WTC11 (cell line): ENCODE results near the gene PHPT1. TPM values are rescaled to one million over a fixed set of nuclear protein-coding genes. Genes with fewer than 3 reads are reported as not detected.
A peak's percentile ranks its signal among the peaks of the same experiment; 100 is the strongest.

ENCODE experiments used
- ATAC-seq: fragments of 200-7000 bp; cut with Tn5 transposase; 2 replicates; pipeline ENCODE4 v1.10.0; 2021; ENCODE audit warnings: mild to moderate bottlenecking, moderate library complexity
- CTCF ChIA-PET: fragments of 300-600 bp; sonication (Branson Sonifier 250); formaldehyde crosslinking; loops from one replicate; lab custom pipeline; 2021; ENCODE audit warnings: antibody characterized with exemption; lab: Charles Lee
- POLR2A ChIA-PET: fragments of 350-600 bp; sonication (Branson Sonifier 250); formaldehyde crosslinking; loops from one replicate; lab custom pipeline; 2021; ENCODE audit warnings: antibody characterized with exemption; lab: Charles Lee
- DNase-seq: peaks from one replicate; pipeline ENCODE4 v3.0.0; 2021; ENCODE audit warnings: low spot score
- H3K27ac Mint-ChIP-seq: 2 replicates; pipeline ENCODE4 v1.8.0; 2021; ENCODE audit warnings: mixed read lengths
- H3K27me3 Mint-ChIP-seq: 2 replicates; pipeline ENCODE4 v1.8.0; 2021; ENCODE audit warnings: low read depth, mild to moderate bottlenecking, moderate library complexity, mixed read lengths
- H3K36me3 Mint-ChIP-seq: 2 replicates; pipeline ENCODE4 v1.8.0; 2021; ENCODE audit warnings: mixed read lengths
- H3K4me1 Mint-ChIP-seq: 2 replicates; pipeline ENCODE4 v1.8.0; 2022; ENCODE audit warnings: mixed read lengths
- H3K4me3 Mint-ChIP-seq: 2 replicates; pipeline ENCODE4 v1.8.0; 2021; ENCODE audit warnings: mild to moderate bottlenecking, moderate library complexity, mixed read lengths
- H3K9me3 Mint-ChIP-seq: 2 replicates; pipeline ENCODE4 v1.8.0; 2021; ENCODE audit warnings: mixed read lengths
- CREM ChIP-seq: sonication (generic); formaldehyde crosslinking; IDR thresholded peaks from 2 replicates; pipeline ENCODE4 v1.8.1; 2022; ENCODE audit warnings: mild to moderate bottlenecking, missing genetic modification reagents, moderate library complexity
- EMX1 ChIP-seq: fragments of 250-450 bp; sonication (Bioruptor Pico); IDR thresholded peaks from 2 replicates; pipeline ENCODE4 v1.8.0; 2021; ENCODE audit warnings: mild to moderate bottlenecking
- ETV6 ChIP-seq: sonication (generic); formaldehyde crosslinking; IDR thresholded peaks from 2 replicates; pipeline ENCODE4 v1.8.1; 2022; ENCODE audit warnings: mild to moderate bottlenecking, missing genetic modification reagents
- FOXJ3 ChIP-seq: sonication (generic); formaldehyde crosslinking; IDR thresholded peaks from 2 replicates; pipeline ENCODE4 v1.9.0; 2021; ENCODE audit warnings: missing genetic modification reagents, mild to moderate bottlenecking, borderline replicate concordance
- FOXK1 ChIP-seq: sonication (generic); formaldehyde crosslinking; IDR thresholded peaks from 2 replicates; pipeline ENCODE4 v1.8.0; 2022; ENCODE audit warnings: mild to moderate bottlenecking, moderate library complexity, missing genetic modification reagents
- GABPB1 ChIP-seq: sonication (generic); formaldehyde crosslinking; IDR thresholded peaks from 2 replicates; pipeline ENCODE4 v1.8.1; 2023; ENCODE audit warnings: mild to moderate bottlenecking, missing genetic modification reagents
- JAZF1 ChIP-seq: fragments of 250-450 bp; sonication (Bioruptor Pico); IDR thresholded peaks from 2 replicates; pipeline ENCODE4 v1.9.0; 2021; ENCODE audit warnings: moderate library complexity, mild to moderate bottlenecking, inconsistent platforms
- JUN ChIP-seq: sonication (generic); formaldehyde crosslinking; IDR thresholded peaks from 2 replicates; pipeline ENCODE4 v1.8.0; 2023; ENCODE audit warnings: mild to moderate bottlenecking, missing genetic modification reagents
- NFATC4 ChIP-seq: fragments of 250-450 bp; sonication (Bioruptor Pico); IDR thresholded peaks from 2 replicates; pipeline ENCODE4 v1.9.0; 2021; ENCODE audit warnings: mild to moderate bottlenecking
- NR1H2 ChIP-seq: sonication (generic); formaldehyde crosslinking; IDR thresholded peaks from 2 replicates; pipeline ENCODE4 v1.9.0; 2021; ENCODE audit warnings: mild to moderate bottlenecking, moderate library complexity, missing genetic modification reagents
- TEAD1 ChIP-seq: sonication (generic); formaldehyde crosslinking; IDR thresholded peaks from 2 replicates; pipeline ENCODE4 v1.8.0; 2022; ENCODE audit warnings: mild to moderate bottlenecking, missing genetic modification reagents
- TEAD4 ChIP-seq: sonication (generic); formaldehyde crosslinking; IDR thresholded peaks from 2 replicates; pipeline ENCODE4 v1.8.0; 2022; ENCODE audit warnings: mild to moderate bottlenecking, missing genetic modification reagents
- ZBTB21 ChIP-seq: sonication (generic); formaldehyde crosslinking; IDR thresholded peaks from 2 replicates; pipeline ENCODE4 v1.8.1; 2023; ENCODE audit warnings: mild to moderate bottlenecking, missing genetic modification reagents, borderline replicate concordance
- ZNF138 ChIP-seq: sonication (generic); formaldehyde crosslinking; conservative IDR thresholded peaks from 2 replicates; pipeline ENCODE4 v1.8.1; 2022; ENCODE audit warnings: mild to moderate bottlenecking, moderate library complexity, missing genetic modification reagents
- ZNF232 ChIP-seq: sonication (generic); formaldehyde crosslinking; IDR thresholded peaks from 2 replicates; pipeline ENCODE4 v1.8.0; 2022; ENCODE audit warnings: mild to moderate bottlenecking, missing genetic modification reagents
- ZNF263 ChIP-seq: sonication (generic); formaldehyde crosslinking; IDR thresholded peaks from 2 replicates; pipeline ENCODE4 v1.8.1; 2022; ENCODE audit warnings: low read depth, mild to moderate bottlenecking, moderate library complexity, missing genetic modification reagents
- ZNF671 ChIP-seq: fragments of 250-450 bp; sonication (Bioruptor Pico); IDR thresholded peaks from 2 replicates; pipeline ENCODE4 v1.8.0; 2021; ENCODE audit warnings: mild to moderate bottlenecking
- total RNA-seq: library from RNA; stranded (reverse); gene quantifications from 3 replicates; pipeline ENCODE4 v1.2.3, GENCODE V29; 2021
- TF ChIP-seq, protein P1 (sequence below): sonication (generic); formaldehyde crosslinking; IDR thresholded peaks from 2 replicates; pipeline ENCODE4 v1.8.0; 2022; ENCODE audit warnings: mild to moderate bottlenecking, missing genetic modification reagents
- TF ChIP-seq, protein P2 (sequence below): sonication (generic); formaldehyde crosslinking; conservative IDR thresholded peaks from 2 replicates; pipeline ENCODE4 v1.8.1; 2023; ENCODE audit warnings: mild to moderate bottlenecking, low read depth, missing genetic modification reagents, moderate library complexity
- TF ChIP-seq, protein P3 (sequence below): sonication (generic); formaldehyde crosslinking; IDR thresholded peaks from 2 replicates; pipeline ENCODE4 v1.8.0; 2022; ENCODE audit warnings: mild to moderate bottlenecking, missing genetic modification reagents
- TF ChIP-seq, protein P4 (sequence below): sonication (generic); formaldehyde crosslinking; IDR thresholded peaks from 2 replicates; pipeline ENCODE4 v1.8.1; 2022; ENCODE audit warnings: low read depth, missing genetic modification reagents, borderline replicate concordance
- TF ChIP-seq, protein P5 (sequence below): sonication (generic); formaldehyde crosslinking; IDR thresholded peaks from 2 replicates; pipeline ENCODE4 v1.8.1; 2023; ENCODE audit warnings: mild to moderate bottlenecking, missing genetic modification reagents, moderate library complexity
- TF ChIP-seq, protein P6 (sequence below): sonication (generic); formaldehyde crosslinking; conservative IDR thresholded peaks from 2 replicates; pipeline ENCODE4 v1.8.1; 2022; ENCODE audit warnings: mild to moderate bottlenecking, missing genetic modification reagents

The PHPT1 gene
- total RNA-seq, 1 experiment from 2014 or later, result 138 TPM

DNA sequence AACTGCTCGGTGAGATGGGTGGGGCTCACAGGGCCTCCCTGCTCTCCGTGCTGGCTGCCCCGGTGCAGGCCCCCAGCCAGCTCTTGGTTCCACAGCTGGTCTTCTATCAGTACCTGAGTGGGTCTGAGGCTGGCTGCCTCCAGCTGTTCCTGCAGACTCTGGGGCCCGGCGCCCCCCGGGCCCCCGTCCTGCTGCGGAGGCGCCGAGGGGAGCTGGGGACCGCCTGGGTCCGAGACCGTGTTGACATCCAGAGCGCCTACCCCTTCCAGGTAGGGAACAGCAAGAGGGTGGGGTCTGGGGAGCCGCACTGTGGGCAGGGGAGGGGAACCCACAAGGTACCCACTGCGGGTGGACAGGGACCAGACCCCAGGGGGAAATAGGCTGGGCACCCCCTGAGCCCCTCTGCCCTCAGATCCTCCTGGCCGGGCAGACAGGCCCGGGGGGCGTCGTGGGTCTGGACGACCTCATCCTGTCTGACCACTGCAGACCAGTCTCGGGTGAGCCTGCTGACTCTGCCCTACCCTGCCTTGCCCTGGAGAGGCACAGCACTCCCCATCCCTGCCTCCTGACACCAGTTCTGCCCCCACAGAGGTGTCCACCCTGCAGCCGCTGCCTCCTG, 5.7 kb downstream of the PHPT1 start:
- ChIA-PET CTCF (interaction anchor here (1.4 to 3.0 kb wide), 3 partner anchors 11 to 174 kb away, joined by 5 to 13 read pairs (median 6); partner anchors contain the start of gene AJM1), POLR2A (no interaction called here)
- no peak for ATAC-seq
- TF ChIP-seq JAZF1, result no peak
- TF ChIP-seq ZNF138 (CRISPR knock-in tag), result no peak
- TF ChIP-seq ETV6 (CRISPR knock-in tag), result no peak
- TF ChIP-seq NR1H2 (CRISPR knock-in tag), result no peak
- no peak overlapping the region for H3K27ac Mint-ChIP-seq
- H3K4me3 Mint-ChIP-seq, result no peak overlapping the region
- H3K27me3 Mint-ChIP-seq, result no peaks in the 10 kb centered on the region
- DNase-seq, result peak; percentile 8
- H3K4me1 Mint-ChIP-seq, result peaks cover 2% of the 10 kb centered on the region; the same call in 1 of the 2 replicates
- no peaks in the 10 kb centered on the region for H3K9me3 Mint-ChIP-seq
- peaks cover 2% of the 10 kb centered on the region; the same call in 1 of the 2 replicates for H3K36me3 Mint-ChIP-seq

DNA sequence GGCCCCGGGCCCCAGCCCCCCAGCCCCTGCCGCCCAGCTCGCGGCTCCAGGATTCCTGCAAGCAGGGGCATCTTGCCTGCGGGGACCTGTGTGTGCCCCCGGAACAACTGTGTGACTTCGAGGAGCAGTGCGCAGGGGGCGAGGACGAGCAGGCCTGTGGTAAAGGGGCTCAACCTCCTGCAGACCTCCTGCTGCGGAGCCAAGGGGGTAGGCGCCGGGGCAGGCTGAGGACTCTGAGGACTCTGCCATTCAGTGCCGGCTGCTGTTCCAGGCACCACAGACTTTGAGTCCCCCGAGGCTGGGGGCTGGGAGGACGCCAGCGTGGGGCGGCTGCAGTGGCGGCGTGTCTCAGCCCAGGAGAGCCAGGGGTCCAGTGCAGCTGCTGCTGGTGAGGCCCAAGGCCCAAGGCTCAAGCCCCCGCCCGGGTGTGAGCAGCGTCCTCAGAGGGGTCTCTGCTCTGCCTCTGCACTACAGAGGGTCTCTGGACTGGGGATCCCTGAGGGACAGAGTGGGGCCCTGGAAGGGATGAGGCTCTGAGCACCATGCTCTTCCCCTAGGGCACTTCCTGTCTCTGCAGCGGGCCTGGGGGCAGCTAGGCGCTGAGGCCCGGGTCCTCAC, 6.4 kb downstream of the PHPT1 start:
- no peak for ATAC-seq
- CTCF ChIA-PET, result interaction anchor here (0.8 to 3.0 kb wide), 4 partner anchors 12 to 174 kb away, joined by 3 to 13 read pairs (median 6); partner anchors contain the start of gene AJM1
- TF ChIP-seq TEAD4 (CRISPR knock-in tag), result no peak
- TF ChIP-seq, protein P1, sequence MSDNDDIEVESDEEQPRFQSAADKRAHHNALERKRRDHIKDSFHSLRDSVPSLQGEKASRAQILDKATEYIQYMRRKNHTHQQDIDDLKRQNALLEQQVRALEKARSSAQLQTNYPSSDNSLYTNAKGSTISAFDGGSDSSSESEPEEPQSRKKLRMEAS (CRISPR knock-in tag), result no peak
- no peak for TF ChIP-seq FOXK1 (CRISPR knock-in tag)
- TF ChIP-seq, protein P2, sequence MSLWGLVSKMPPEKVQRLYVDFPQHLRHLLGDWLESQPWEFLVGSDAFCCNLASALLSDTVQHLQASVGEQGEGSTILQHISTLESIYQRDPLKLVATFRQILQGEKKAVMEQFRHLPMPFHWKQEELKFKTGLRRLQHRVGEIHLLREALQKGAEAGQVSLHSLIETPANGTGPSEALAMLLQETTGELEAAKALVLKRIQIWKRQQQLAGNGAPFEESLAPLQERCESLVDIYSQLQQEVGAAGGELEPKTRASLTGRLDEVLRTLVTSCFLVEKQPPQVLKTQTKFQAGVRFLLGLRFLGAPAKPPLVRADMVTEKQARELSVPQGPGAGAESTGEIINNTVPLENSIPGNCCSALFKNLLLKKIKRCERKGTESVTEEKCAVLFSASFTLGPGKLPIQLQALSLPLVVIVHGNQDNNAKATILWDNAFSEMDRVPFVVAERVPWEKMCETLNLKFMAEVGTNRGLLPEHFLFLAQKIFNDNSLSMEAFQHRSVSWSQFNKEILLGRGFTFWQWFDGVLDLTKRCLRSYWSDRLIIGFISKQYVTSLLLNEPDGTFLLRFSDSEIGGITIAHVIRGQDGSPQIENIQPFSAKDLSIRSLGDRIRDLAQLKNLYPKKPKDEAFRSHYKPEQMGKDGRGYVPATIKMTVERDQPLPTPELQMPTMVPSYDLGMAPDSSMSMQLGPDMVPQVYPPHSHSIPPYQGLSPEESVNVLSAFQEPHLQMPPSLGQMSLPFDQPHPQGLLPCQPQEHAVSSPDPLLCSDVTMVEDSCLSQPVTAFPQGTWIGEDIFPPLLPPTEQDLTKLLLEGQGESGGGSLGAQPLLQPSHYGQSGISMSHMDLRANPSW (CRISPR knock-in tag), result no peak
- no peak for TF ChIP-seq EMX1 (CRISPR knock-in tag)
- TF ChIP-seq GABPB1, result no peak
- TF ChIP-seq, protein P3, sequence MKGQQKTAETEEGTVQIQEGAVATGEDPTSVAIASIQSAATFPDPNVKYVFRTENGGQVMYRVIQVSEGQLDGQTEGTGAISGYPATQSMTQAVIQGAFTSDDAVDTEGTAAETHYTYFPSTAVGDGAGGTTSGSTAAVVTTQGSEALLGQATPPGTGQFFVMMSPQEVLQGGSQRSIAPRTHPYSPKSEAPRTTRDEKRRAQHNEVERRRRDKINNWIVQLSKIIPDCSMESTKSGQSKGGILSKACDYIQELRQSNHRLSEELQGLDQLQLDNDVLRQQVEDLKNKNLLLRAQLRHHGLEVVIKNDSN (CRISPR knock-in tag), result no peak
- no peak for TF ChIP-seq TEAD1
- TF ChIP-seq NFATC4 (CRISPR knock-in tag), result no peak
- TF ChIP-seq CREM (CRISPR knock-in tag), result no peak
- no peak for TF ChIP-seq JUN (CRISPR knock-in tag)
- TF ChIP-seq, all 79 proteins: peak for 0
- no peaks in the 10 kb centered on the region for H3K9me3 Mint-ChIP-seq
- peak; percentile 15 for DNase-seq
- no peak overlapping the region for H3K27ac Mint-ChIP-seq
- POLR2A ChIA-PET, result no interaction called here
- H3K27me3 Mint-ChIP-seq, result no peaks in the 10 kb centered on the region
- H3K36me3 Mint-ChIP-seq, result no peaks in the 10 kb centered on the region
- no peak overlapping the region for H3K4me3 Mint-ChIP-seq
- no peaks in the 10 kb centered on the region for H3K4me1 Mint-ChIP-seq

DNA sequence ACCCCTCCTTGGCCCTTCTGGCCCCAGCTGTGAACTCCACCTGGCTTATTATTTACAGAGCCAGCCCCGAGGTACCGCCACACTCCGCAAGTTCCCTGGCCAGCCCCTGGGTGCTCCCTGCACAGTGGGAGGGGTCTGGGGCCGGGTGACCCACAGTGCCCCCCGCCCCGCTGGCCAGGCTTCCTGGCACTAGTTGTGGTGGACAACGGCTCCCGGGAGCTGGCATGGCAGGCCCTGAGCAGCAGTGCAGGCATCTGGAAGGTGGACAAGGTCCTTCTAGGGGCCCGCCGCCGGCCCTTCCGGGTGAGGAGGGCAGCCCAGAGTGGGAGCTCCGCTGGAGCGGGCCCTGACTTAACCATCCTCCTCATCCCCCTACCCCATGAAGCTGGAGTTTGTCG, 6.9 kb downstream of the PHPT1 start:
- H3K9me3 Mint-ChIP-seq, result no peaks in the 10 kb centered on the region
- DNase-seq (peak; percentile 8), ATAC-seq (no peak)
- ChIA-PET POLR2A (interaction anchor here (1.1 kb wide), 1 partner anchor 9 kb away, joined by 5 read pairs; no protein-coding TSS in a partner anchor), CTCF (interaction anchor here (0.8 to 3.0 kb wide), 4 partner anchors 12 to 93 kb away, joined by 3 to 13 read pairs (median 5); partner anchors contain the start of gene AJM1)
- H3K27me3 Mint-ChIP-seq, result no peaks in the 10 kb centered on the region
- H3K4me1 Mint-ChIP-seq, result no peaks in the 10 kb centered on the region
- H3K4me3 Mint-ChIP-seq, result no peak overlapping the region
- H3K27ac Mint-ChIP-seq, result no peak overlapping the region
- no peaks in the 10 kb centered on the region for H3K36me3 Mint-ChIP-seq
- TF ChIP-seq ZNF671 (no peak), FOXJ3 (no peak), ETV6 (CRISPR knock-in tag) (no peak), ZBTB21 (CRISPR knock-in tag) (no peak), ZNF232 (no peak), ZNF263 (CRISPR knock-in tag) (no peak)
- TF ChIP-seq, protein P4, sequence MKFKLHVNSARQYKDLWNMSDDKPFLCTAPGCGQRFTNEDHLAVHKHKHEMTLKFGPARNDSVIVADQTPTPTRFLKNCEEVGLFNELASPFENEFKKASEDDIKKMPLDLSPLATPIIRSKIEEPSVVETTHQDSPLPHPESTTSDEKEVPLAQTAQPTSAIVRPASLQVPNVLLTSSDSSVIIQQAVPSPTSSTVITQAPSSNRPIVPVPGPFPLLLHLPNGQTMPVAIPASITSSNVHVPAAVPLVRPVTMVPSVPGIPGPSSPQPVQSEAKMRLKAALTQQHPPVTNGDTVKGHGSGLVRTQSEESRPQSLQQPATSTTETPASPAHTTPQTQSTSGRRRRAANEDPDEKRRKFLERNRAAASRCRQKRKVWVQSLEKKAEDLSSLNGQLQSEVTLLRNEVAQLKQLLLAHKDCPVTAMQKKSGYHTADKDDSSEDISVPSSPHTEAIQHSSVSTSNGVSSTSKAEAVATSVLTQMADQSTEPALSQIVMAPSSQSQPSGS (CRISPR knock-in tag), result no peak
- TF ChIP-seq, protein P5, sequence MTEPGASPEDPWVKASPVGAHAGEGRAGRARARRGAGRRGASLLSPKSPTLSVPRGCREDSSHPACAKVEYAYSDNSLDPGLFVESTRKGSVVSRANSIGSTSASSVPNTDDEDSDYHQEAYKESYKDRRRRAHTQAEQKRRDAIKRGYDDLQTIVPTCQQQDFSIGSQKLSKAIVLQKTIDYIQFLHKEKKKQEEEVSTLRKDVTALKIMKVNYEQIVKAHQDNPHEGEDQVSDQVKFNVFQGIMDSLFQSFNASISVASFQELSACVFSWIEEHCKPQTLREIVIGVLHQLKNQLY (CRISPR knock-in tag), result no peak
- TF ChIP-seq, protein P6, sequence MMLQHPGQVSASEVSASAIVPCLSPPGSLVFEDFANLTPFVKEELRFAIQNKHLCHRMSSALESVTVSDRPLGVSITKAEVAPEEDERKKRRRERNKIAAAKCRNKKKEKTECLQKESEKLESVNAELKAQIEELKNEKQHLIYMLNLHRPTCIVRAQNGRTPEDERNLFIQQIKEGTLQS (CRISPR knock-in tag), result no peak
